HL-60 (cell line): ENCODE measurements around the gene CZIB.
A peak's percentile ranks its signal among the peaks of the same experiment; 100 is the strongest.

Experiments used
- POLR2AphosphoS5 ChIP-seq: IDR thresholded peaks from 2 replicates; pipeline ENCODE4 v1.6.1; 2012; ENCODE audit warnings: low read depth
- TF ChIP-seq, protein P1 (sequence below): IDR thresholded peaks from one replicate; pipeline ENCODE4 v1.5.1; 2011; ENCODE audit warnings: low read length, control low read depth, inconsistent platforms; ENCODE audit not compliant: insufficient read depth

DNA sequence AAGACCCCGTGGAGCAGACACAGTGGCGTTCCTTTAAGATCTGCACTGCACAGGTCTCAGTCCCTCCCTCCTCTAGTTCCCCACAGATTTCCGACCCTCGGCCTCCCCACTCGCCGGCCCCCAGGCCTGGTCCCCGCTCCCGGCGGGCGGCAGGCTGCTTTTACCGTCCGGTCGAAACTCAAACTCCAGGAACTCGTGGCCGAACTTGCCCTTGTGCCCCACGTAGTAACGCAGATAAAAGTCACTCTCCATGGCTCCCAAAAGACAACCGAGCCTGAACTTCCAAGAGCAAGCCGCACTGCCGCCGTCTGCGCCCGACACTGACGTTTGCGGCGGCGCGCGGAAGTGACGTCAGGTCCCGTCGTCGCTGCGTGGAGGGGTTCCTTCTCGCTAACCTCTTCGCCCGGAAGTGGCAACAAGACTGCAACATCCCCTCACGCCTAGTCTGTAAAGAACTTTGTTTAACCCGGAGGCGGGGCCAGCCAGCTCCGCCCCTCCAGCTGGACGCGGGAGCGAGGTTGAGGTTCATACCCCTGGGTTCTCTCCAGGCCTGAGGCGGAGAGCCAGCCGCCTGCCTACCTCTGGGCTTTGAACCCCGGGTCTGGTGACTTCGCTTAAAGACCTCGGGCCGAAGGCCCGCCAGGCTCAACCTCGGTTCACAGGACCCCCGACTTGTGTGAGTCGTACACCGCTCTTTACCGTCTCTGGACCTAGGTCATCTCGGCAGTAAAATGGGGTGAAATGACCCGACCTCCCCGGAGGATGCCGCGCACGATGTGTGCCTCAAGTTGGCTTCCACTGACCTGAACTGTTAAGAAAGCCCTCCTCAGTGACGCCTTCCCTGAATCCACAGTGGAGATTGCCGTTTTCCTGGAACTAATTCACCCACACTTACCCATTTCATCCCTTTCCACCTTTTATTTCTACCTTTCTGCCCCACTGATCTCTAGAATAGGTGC lies 18.0 kb upstream of the CZIB start, which contains the start of gene MAGOH:
- TF ChIP-seq, protein P1, sequence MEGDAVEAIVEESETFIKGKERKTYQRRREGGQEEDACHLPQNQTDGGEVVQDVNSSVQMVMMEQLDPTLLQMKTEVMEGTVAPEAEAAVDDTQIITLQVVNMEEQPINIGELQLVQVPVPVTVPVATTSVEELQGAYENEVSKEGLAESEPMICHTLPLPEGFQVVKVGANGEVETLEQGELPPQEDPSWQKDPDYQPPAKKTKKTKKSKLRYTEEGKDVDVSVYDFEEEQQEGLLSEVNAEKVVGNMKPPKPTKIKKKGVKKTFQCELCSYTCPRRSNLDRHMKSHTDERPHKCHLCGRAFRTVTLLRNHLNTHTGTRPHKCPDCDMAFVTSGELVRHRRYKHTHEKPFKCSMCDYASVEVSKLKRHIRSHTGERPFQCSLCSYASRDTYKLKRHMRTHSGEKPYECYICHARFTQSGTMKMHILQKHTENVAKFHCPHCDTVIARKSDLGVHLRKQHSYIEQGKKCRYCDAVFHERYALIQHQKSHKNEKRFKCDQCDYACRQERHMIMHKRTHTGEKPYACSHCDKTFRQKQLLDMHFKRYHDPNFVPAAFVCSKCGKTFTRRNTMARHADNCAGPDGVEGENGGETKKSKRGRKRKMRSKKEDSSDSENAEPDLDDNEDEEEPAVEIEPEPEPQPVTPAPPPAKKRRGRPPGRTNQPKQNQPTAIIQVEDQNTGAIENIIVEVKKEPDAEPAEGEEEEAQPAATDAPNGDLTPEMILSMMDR, result no peak
- TF ChIP-seq POLR2AphosphoS5, result peak; percentile 89
